ENCODE results near the gene DCP2.

DNA sequence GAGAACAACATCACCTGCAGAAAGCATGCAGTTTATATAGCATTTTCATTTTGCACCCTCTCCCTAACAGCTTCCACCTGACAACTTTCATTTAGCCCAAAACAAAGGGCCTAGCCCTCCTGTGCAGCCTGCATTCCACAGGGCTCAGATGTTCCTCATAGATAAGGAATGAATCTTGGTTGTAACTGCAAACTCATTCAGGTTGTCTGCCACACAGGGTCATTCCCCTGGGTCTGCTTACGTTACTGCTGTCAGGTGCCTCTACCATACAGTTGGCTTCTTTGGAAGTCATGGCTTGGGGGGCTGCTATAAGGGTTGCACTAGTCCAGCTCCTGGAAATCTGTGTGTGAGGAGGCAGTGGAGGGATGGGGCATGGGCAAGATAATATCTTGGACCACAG is 2.7 kb upstream of the DCP2 start:
- TF ChIP-seq EP300 (IDR thresholded peaks at IDR 0.05; ENCODE audit: borderline replicate concordance in 1 of 2, control insufficient read depth in 1 of 2, low read depth in 2 of 2, low read length in 2 of 2) = no peak
- no peak for TF ChIP-seq NFYB (IDR thresholded peaks at IDR 0.05; ENCODE audit: insufficient read depth, low read depth, low read length)
- no peak for TF ChIP-seq ESRRA (IDR thresholded peaks at IDR 0.05; ENCODE audit: low read length)
- TF ChIP-seq, protein P1, sequence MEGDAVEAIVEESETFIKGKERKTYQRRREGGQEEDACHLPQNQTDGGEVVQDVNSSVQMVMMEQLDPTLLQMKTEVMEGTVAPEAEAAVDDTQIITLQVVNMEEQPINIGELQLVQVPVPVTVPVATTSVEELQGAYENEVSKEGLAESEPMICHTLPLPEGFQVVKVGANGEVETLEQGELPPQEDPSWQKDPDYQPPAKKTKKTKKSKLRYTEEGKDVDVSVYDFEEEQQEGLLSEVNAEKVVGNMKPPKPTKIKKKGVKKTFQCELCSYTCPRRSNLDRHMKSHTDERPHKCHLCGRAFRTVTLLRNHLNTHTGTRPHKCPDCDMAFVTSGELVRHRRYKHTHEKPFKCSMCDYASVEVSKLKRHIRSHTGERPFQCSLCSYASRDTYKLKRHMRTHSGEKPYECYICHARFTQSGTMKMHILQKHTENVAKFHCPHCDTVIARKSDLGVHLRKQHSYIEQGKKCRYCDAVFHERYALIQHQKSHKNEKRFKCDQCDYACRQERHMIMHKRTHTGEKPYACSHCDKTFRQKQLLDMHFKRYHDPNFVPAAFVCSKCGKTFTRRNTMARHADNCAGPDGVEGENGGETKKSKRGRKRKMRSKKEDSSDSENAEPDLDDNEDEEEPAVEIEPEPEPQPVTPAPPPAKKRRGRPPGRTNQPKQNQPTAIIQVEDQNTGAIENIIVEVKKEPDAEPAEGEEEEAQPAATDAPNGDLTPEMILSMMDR (IDR thresholded peaks at IDR 0.05 in 2 of 3, conservative IDR thresholded peaks at IDR 0.05 in 1 of 3; ENCODE audit: control insufficient read depth in 2 of 3, extremely low read depth in 1 of 3, insufficient read depth in 1 of 3, low read depth in 3 of 3, low read length in 3 of 3) = no peak
- no peak for TF ChIP-seq KDM1A (IDR thresholded peaks at IDR 0.05; ENCODE audit: borderline replicate concordance)
- no peak for TF ChIP-seq SPI1 (IDR thresholded peaks at IDR 0.05; ENCODE audit: borderline replicate concordance, insufficient read depth, low read depth, low read length)
- TF ChIP-seq POLR2AphosphoS5 (IDR thresholded peaks at IDR 0.05; ENCODE audit: low read length) = no peak
- TF ChIP-seq SUZ12 (IDR thresholded peaks at IDR 0.05; ENCODE audit: unreplicated experiment) = no peak
- TF ChIP-seq CREM (IDR thresholded peaks at IDR 0.05; ENCODE audit: low read depth) = no peak
